Kidney (tissue), 14 donors: ENCODE data around the gene CUBN. TPM values are rescaled to one million over a fixed set of nuclear protein-coding genes. Genes with fewer than 3 reads are reported as not detected.
A peak's percentile ranks its signal among the peaks of the same experiment; 100 is the strongest.

ENCODE experiments used
- DNase-seq, 5 donors: peaks; one replicate each; pipeline ENCODE4 v3.0.0-alpha.2; 2013 to 2020
- FAIRE-seq: peaks from 2 replicates; lab custom pipeline; 2012; peaks lifted over from hg19 to GRCh38; lab: Jason Lieb, UNC
- H3K27ac ChIP-seq, 2 donors: one replicate each; pipeline ENCODE4 v1.7.0; 2013; ENCODE audit warnings: low read depth in 2 of 2, low read length in 2 of 2, inconsistent platforms in 1 of 2
- H3K27me3 ChIP-seq: one replicate; pipeline ENCODE4 v1.7.1; 2013; ENCODE audit warnings: low read length, inconsistent platforms; ENCODE audit not compliant: control insufficient read depth, insufficient read depth
- H3K36me3 ChIP-seq, 3 donors: one replicate each; pipeline versions ENCODE4 v1.7.0 to v1.7.1; 2013; ENCODE audit warnings: low read length in 3 of 3, control low read depth in 1 of 3, inconsistent platforms in 1 of 3; ENCODE audit not compliant: insufficient read depth in 3 of 3, control insufficient read depth in 2 of 3
- H3K4me1 ChIP-seq, 3 donors: one replicate each; pipeline versions ENCODE4 v1.7.0 to v1.7.1; 2013; ENCODE audit warnings: low read length in 3 of 3, inconsistent platforms in 1 of 3, low read depth in 1 of 3; ENCODE audit not compliant: control insufficient read depth in 2 of 3, insufficient read depth in 2 of 3
- H3K4me3 ChIP-seq, 3 donors: one replicate each; pipeline versions ENCODE4 v1.7.0 to v1.8.1; 2013; ENCODE audit warnings: low read length in 3 of 3, control low read depth in 1 of 3, inconsistent platforms in 1 of 3
- H3K9ac ChIP-seq, 3 donors: one replicate each; pipeline versions ENCODE4 v1.7.0 to v1.7.1; 2013; ENCODE audit warnings: low read length in 3 of 3, control low read depth in 1 of 3, inconsistent platforms in 1 of 3
- H3K9me3 ChIP-seq, 3 donors: one replicate each; pipeline versions ENCODE4 v1.7.0 to v1.7.1; 2013; ENCODE audit warnings: low read length in 3 of 3, control low read depth in 1 of 3, inconsistent platforms in 1 of 3; ENCODE audit not compliant: control insufficient read depth in 2 of 3, insufficient read depth in 1 of 3
- intact Hi-C: fragments of 100-400 bp; cut with DNase I; formaldehyde crosslinking; loops from one replicate; pipeline ENCODE4 v1.11.1; 2022
- polyA plus RNA-seq: library from polyadenylated mRNA; stranded (reverse); fragments of 350-450 nt; fragmentation: Illumina TruSeq; extraction: RNeasy Lipid Tissue Mini Kit (QIAGEN cat#74804); gene quantifications from one replicate; pipeline ENCODE4 v1.2.3, GENCODE V29; 2014; ENCODE audit warnings: low read depth, low replicate concordance; ENCODE audit not compliant: insufficient read depth
- total RNA-seq: library from RNA; stranded (reverse); fragmentation: NEBNext Ultra II Directional; extraction: Animal tissue kit (Norgen Biotek cat#: 25700); gene quantifications from one replicate; pipeline ENCODE4 v1.2.1, GENCODE V29; 2021
- TF ChIP-seq, protein P1 (sequence below): IDR thresholded peaks from 3 replicates; pipeline ENCODE4 v1.5.1; 2012; ENCODE audit warnings: mild to moderate bottlenecking, moderate library complexity, borderline replicate concordance; ENCODE audit not compliant: insufficient read depth; ENCODE audit errors: extremely low read depth
- donor health status: control.
- donor health status: control.
- donor health status: control.
- donor health status: control.
- donor health status: control.
- donor health status: DM: yes; HTN: yes; CAD: no.
- donor health status: Normal renal cell carcinoma (clear cell type).

Gene CUBN
- total and polyA plus RNA-seq, 2 donors from 2014 or later = 14.8 to 31.6 TPM

- H3K36me3 ChIP-seq = peaks cover 0 to 27% (median 0%) of the 10 kb centered on the region in 3 donors
- FAIRE-seq (no peak), DNase-seq (peak in 1 of 5 donors; percentile 44)
- no peak overlapping the region for H3K27ac ChIP-seq
- H3K9me3 ChIP-seq = no peaks in the 10 kb centered on the region
- intact Hi-C loops = no loop called here
- no peak overlapping the region for H3K4me3 ChIP-seq
- H3K9ac ChIP-seq = no peak overlapping the region
- no peaks in the 10 kb centered on the region for H3K27me3 ChIP-seq
- TF ChIP-seq, protein P1, sequence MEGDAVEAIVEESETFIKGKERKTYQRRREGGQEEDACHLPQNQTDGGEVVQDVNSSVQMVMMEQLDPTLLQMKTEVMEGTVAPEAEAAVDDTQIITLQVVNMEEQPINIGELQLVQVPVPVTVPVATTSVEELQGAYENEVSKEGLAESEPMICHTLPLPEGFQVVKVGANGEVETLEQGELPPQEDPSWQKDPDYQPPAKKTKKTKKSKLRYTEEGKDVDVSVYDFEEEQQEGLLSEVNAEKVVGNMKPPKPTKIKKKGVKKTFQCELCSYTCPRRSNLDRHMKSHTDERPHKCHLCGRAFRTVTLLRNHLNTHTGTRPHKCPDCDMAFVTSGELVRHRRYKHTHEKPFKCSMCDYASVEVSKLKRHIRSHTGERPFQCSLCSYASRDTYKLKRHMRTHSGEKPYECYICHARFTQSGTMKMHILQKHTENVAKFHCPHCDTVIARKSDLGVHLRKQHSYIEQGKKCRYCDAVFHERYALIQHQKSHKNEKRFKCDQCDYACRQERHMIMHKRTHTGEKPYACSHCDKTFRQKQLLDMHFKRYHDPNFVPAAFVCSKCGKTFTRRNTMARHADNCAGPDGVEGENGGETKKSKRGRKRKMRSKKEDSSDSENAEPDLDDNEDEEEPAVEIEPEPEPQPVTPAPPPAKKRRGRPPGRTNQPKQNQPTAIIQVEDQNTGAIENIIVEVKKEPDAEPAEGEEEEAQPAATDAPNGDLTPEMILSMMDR = no peak
- H3K4me1 ChIP-seq = peaks cover 0 to 4% (median 0%) of the 10 kb centered on the region in 3 donors
Measured at GRCh38 chr10:17113889-17114540, 15.6 kb downstream of the CUBN start.

- H3K27me3 ChIP-seq = no peaks in the 10 kb centered on the region
- no peaks in the 10 kb centered on the region for H3K9me3 ChIP-seq
- TF ChIP-seq, protein P1 = no peak
- H3K27ac ChIP-seq = no peak overlapping the region
- peaks cover 0 to 4% (median 0%) of the 10 kb centered on the region in 3 donors for H3K4me1 ChIP-seq
- H3K4me3 ChIP-seq = no peak overlapping the region
- intact Hi-C loops = no loop called here
- H3K9ac ChIP-seq = no peak overlapping the region
- DNase-seq (no peak), FAIRE-seq (no peak)
- H3K36me3 ChIP-seq = peaks cover 0 to 27% (median 0%) of the 10 kb centered on the region in 3 donors
Measured at GRCh38 chr10:17113346-17113745, 16.3 kb downstream of the CUBN start.

GRCh38 chr10:17112566-17112965 is 17.0 kb downstream of the CUBN start:
- Histone ChIP-seq H3K4me3 (no peak overlapping the region), H3K9ac (no peak overlapping the region), H3K27ac (no peak overlapping the region), H3K9me3 (no peaks in the 10 kb centered on the region), H3K27me3 (no peaks in the 10 kb centered on the region), H3K36me3 (peaks cover 0 to 27% (median 0%) of the 10 kb centered on the region in 3 donors), H3K4me1 (no peaks in the 10 kb centered on the region)
- DNase-seq (no peak), FAIRE-seq (no peak)
- TF ChIP-seq, protein P1 = no peak
- intact Hi-C loops = no loop called here
